Brain pericyte (primary cell): Measurements from ENCODE around the gene PIK3R3.
"Not testable (repeated sequence)": the region's sequence is repeated elsewhere in the genome, so short reads cannot be mapped to it uniquely, and the experiment has no call there.

Source experiments
- DNase-seq: peaks from one replicate; pipeline ENCODE4 v3.0.0-alpha.2; 2012; ENCODE audit warnings: low read depth, low spot score

Gene PIK3R3

GRCh38 chr1:46065405-46065804 lies 67.0 kb downstream of the PIK3R3 start:
- DNase-seq: no peak

DNA sequence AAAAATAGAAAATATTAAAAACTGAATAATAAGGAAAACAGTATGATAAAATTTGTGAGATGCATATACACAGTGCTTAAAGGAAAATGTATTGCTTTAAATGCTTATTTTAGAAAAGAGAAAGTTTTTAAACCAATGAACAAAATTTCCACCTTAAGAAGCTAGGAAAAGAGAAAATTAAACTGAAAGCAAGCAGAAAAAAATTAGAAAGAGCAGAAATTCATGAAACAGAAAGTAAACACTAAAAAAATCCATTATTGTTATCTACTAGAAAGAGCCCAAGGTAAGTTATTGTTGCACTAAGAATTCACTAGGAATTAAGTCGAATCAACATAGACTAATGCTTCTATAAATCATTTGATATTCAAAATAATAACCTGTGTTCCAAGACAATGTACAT lies 67.7 kb downstream of the PIK3R3 start:
- no peak for DNase-seq

- no peak for DNase-seq
Observed at GRCh38 chr1:46062651-46063319, 69.6 kb downstream of the PIK3R3 start.

DNA sequence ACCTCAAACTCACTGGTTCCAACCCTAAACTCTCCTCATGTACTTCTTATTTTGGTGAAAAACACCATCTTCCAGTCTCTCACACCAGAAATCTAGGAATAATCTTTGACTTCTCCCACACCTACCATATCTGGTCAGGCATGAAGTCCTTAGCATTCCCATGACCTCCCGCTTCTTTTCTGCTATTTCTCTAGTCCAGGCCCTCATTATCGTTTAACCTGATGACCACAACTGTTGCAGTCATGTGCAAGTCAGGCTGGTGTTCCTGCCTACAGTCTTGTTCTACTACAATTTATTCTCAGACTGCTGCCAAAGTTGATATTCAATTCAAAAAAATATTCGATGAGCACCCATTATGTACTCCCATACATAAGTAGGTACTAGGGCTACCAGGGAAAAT lies 71.3 kb downstream of the PIK3R3 start:
- no peak for DNase-seq

GRCh38 chr1:46058936-46059335 lies 73.5 kb downstream of the PIK3R3 start:
- DNase-seq: no peak

DNA sequence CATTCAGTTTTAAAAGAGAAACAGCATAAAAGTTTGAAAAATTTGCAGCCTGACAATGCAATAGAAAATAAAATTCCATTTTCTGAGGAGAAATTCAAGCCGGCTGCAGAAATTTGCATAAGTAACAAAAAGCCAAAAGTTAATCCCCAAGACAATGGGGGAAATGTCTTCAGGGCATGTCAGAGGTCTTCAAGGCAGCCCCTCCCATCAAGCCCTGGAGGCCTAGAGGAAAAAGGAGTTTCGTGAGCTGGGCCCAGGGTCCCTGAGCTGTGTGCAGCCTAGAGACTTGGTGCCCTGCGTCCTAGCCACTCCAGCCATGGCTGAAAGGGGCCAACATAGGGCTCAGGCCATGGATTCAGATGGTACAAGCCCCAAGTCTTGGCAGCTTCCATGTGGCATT lies 74.6 kb downstream of the PIK3R3 start:
- no peak for DNase-seq

- not testable (repeated sequence) for DNase-seq
Observed at GRCh38 chr1:46057215-46057614, 75.2 kb downstream of the PIK3R3 start.

- no peak for DNase-seq
Observed at GRCh38 chr1:46056325-46056724, 76.1 kb downstream of the PIK3R3 start.

DNA sequence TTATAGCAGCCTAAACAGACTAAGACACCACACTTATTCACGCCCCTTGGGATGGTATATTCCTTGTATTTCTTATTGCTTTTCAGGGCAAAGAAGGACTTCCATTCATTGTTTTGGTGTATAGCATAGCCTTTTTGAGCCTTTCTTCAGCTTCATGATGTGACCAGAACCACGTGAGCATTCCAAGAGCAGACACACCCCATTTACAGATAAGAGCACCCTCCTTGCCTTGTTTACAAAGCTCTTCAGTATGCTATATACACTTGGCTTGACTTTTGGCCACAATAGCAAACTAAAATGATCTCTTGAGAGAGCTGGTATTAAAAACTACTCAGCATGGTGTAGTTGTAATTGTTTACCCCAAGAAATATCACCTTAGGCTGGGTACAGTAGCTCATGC lies 78.7 kb downstream of the PIK3R3 start:
- DNase-seq: no peak

GRCh38 chr1:46044116-46044515 lies 88.3 kb downstream of the PIK3R3 start:
- DNase-seq: no peak

- DNase-seq: no peak
Observed at GRCh38 chr1:46043458-46044017, 88.9 kb downstream of the PIK3R3 start.

GRCh38 chr1:46041974-46042373 lies 90.5 kb downstream of the PIK3R3 start:
- DNase-seq: no peak

DNA sequence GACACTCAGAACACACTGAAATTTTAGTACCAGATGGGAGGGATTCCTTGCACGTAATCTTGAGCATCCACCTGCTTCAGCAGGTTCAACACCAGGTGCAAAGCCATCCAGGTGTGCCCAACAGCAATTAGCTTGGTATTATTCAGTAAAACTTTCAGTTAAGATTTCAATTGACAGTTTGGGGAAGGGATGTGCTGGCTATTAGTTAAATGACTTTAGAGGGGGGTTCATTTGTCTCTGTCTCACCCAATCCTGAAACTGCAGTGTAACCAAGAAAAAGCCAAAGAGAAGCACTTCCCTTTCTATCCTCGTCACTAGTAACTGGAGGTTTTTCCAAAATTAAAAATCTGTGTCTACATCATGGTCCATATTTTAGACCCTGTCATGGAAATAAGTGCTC lies 90.9 kb downstream of the PIK3R3 start:
- no peak for DNase-seq

DNA sequence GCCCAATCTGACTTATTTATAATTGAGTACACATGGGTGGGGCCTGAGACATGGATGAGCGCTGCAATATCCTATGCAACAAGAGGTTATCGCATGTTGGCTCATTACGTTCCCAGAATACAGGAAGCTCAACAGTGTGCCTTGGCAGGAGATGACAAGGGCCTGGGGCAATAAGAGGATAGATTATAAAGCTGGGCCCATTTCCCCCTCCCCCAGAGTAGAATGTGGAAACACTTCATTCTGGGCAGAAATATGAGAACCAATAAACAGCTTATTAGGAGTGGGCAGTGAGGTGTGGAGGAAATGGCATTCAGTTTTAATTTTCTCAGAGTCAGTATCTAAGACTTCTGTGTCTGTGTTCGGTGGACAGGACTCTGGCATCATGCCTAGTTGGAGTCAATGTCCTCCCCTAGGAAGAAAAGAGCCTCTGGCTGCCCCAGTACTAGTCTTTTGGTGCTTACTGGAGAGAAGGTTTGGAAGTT lies 92.8 kb downstream of the PIK3R3 start:
- no peak for DNase-seq

DNA sequence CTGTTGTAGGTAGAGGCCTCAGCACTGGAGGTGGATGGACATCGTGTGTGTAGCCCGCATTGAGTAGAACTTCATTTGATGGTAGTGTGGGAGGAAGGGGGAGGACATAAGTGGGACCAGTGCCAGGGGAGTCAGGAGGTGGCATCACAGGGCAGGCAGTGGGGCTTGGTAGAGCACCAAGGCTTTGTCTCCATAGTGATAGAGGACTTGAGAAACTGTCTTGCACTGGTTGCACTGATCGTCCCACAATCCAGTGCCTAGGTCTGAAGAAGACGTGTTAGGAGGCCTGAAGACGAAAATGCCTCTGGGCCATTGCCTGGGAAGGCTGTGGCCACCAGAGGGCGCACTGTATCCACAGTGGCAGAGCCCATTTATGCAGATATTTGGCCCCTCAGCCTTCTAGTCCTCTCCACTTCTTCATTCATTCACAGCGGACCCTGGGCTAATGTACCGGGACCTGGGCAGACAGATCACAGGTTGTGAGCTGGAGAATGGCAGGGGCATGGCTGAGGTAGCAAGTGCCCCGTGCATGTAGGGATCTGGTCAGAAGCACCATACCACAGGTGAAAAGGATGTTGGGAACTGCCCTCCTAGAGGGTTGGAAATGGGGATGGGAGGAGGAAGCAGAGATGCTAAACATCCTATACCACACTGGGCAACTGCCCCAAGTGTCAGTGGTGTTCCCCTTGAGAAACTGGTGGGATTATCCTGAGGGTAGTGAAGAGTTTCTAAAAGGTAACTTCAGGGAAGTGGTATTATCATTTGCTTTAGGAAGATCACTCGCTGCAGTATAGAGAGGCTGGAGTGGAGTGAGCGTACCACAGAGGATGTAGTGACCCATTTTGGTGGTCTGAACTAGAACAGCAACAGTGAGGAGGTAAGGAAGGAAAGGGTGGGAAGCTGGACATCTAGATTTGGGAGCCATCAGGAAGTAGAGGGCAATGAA lies 95.3 kb downstream of the PIK3R3 start:
- DNase-seq: peak; percentile 61

DNA sequence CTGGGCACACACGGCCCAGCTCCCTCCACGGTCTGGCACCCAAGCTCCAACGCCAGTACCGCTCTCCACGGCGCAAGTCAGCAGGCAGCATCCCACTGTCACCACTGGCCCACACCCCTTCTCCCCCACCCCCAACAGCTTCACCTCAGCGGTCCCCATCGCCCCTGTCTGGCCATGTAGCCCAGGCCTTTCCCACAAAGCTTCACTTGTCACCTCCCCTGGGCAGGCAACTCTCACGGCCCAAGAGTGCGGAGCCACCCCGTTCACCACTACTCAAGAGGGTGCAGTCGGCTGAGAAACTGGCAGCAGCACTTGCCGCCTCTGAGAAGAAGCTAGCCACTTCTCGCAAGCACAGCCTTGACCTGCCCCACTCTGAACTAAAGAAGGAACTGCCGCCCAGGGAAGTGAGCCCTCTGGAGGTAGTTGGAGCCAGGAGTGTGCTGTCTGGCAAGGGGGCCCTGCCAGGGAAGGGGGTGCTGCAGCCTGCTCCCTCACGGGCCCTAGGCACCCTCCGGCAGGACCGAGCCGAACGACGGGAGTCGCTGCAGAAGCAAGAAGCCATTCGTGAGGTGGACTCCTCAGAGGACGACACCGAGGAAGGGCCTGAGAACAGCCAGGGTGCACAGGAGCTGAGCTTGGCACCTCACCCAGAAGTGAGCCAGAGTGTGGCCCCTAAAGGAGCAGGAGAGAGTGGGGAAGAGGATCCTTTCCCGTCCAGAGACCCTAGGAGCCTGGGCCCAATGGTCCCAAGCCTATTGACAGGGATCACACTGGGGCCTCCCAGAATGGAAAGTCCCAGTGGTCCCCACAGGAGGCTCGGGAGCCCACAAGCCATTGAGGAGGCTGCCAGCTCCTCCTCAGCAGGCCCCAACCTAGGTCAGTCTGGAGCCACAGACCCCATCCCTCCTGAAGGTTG lies 97.6 kb downstream of the PIK3R3 start:
- no peak for DNase-seq

GRCh38 chr1:46030876-46031660 lies 101.4 kb downstream of the PIK3R3 start:
- no peak for DNase-seq

DNA sequence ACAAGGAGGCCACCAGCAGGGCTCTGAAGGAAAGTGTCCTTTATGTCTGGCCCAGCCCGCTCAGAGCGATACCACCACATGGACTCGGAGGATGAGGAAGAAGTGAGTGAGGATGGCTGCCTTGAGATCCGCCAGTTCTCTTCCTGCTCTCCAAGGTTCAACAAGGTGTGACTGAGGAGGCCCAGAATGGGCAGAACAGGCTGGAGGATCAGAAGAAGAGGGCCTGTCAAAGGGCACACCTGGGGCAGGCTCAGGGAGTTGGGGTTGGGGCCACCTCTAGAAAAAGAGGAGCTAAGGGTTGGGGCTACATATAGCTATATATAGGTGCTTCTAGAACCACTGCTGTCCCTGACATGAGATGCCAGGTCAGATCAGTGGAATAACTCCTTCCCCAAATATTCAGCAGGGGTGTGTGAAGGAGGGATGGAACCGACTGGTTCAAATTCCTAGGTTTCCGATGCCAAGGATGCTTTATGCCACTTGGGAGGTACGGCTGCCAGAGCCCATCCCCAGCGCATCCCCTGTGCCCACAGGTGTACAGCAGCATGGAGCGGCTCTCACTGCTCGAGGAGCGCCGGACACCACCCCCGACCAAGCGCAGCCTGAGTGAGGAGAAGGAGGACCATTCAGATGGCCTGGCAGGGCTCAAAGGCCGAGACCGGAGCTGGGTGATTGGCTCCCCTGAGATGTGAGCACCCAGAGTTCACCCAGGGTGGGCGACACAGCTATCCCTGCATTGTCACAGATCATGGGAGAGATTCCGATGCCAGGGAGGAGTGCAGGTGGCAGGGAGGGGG lies 102.2 kb downstream of the PIK3R3 start:
- no peak for DNase-seq

DNA sequence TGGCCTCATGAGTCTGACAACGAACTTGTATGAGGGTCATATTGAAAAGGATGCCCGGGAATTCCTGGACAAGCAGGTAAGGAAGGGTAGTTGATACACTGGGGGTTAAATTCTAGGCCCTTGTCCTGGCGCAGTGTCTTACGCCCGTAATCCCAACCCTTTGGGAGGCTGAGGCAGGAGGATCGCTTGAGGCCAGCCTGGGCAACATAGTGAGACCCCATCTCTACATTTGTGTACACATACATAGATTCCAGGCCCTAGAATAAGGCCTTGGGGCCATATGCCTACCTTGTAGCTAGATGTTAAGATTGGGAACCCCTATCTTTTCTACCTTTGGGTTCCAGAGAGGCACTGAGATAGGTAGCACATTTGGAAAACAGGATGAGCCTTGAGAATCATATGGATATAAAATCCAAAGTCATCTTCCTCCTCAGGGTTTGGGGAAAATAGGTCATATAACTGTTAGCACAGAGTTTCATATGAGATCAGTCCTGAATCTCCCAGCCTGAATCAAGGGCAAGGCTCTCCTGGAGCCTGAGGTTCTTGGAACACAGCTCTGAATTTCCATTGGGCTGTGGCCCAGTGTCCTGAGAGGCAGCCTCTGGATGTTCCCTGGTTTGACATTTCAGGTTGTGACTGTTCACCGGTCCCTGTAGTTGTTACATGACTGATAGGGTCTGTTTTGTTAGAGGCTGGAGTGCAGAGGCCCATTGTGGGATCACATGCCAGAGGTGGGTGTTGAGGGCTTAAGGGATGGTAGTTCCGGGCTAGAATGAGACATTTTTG lies 104.4 kb downstream of the PIK3R3 start:
- DNase-seq: no peak
